Measurements from ENCODE around the gene CTNNA2. TPM values are rescaled to one million over a fixed set of nuclear protein-coding genes. Genes with fewer than 3 reads are reported as not detected.

The CTNNA2 gene
- total RNA-seq, 4 donors from 2014 or later, result 0.40 to 1.7 (median 1.5) TPM; not detected in 1

GRCh38 chr2:79935771-79936657 lies 423.2 kb downstream of the CTNNA2 start:
- Histone ChIP-seq H3K9me3 (no peaks in the 10 kb centered on the region), H3K36me3 (no peaks in the 10 kb centered on the region), H3K27me3 (no peaks in the 10 kb centered on the region), H3K27ac (no peak overlapping the region), H3K4me1 (peaks cover 0 to 5% (median 0%) of the 10 kb centered on the region in 4 donors), H3K4me3 (peak overlapping the region in 1 of 4 donors; percentile 0)
- 4% methylated on average over 8 to 9 of the region's 9 CpGs for WGBS, 2 donors (ENCODE audit: low coverage in 1 of 2)
- TF ChIP-seq EP300 (IDR thresholded peaks at IDR 0.05; ENCODE audit: low read depth) (no peak), POLR2AphosphoS5 (IDR thresholded peaks at IDR 0.05) (no peak), CTCF (IDR thresholded peaks at IDR 0.05) (peak; percentile 47 to 58 (median 54)), POLR2A (IDR thresholded peaks at IDR 0.05) (no peak)
- intact Hi-C loops (cut with DNase I; ENCODE audit: low total_unique reads), result no loop called here
- in situ Hi-C loops (cut with MboI; ENCODE audit: low pct_ligation_motif_present in 1 of 4, low pct_unique_long_range_greater_than_20kb in 1 of 4, low sequenced_read_pairs in 3 of 4), result no loop called here
- DNase-seq, result peak; percentile 48

- 96% methylated on average over 3 of the region's 3 CpGs for WGBS, 2 donors (ENCODE audit: low coverage in 1 of 2)
- no peak overlapping the region for H3K27ac ChIP-seq
- no peaks in the 10 kb centered on the region for H3K36me3 ChIP-seq
- in situ Hi-C loops (cut with MboI; ENCODE audit: low pct_ligation_motif_present in 1 of 4, low pct_unique_long_range_greater_than_20kb in 1 of 4, low sequenced_read_pairs in 3 of 4), result no loop called here
- peak overlapping the region in 1 of 4 donors; percentile 0 for H3K4me3 ChIP-seq
- no peaks in the 10 kb centered on the region for H3K9me3 ChIP-seq
- DNase-seq, result no peak
- peaks cover 0 to 5% (median 0%) of the 10 kb centered on the region in 4 donors for H3K4me1 ChIP-seq
- TF ChIP-seq POLR2A (IDR thresholded peaks at IDR 0.05) (no peak), POLR2AphosphoS5 (IDR thresholded peaks at IDR 0.05) (no peak), EP300 (IDR thresholded peaks at IDR 0.05; ENCODE audit: low read depth) (no peak), CTCF (IDR thresholded peaks at IDR 0.05) (no peak)
- no peaks in the 10 kb centered on the region for H3K27me3 ChIP-seq
- intact Hi-C loops (cut with DNase I; ENCODE audit: low total_unique reads), result no loop called here
These were observed 423.9 kb downstream of the CTNNA2 start for GRCh38 chr2:79936715-79937114.

GRCh38 chr2:79938648-79939047 lies 425.8 kb downstream of the CTNNA2 start:
- intact Hi-C loops (cut with DNase I; ENCODE audit: low total_unique reads), result no loop called here
- TF ChIP-seq POLR2AphosphoS5 (IDR thresholded peaks at IDR 0.05), result no peak
- 75 to 87% methylated on average over 1 of the region's 1 CpG for WGBS, 2 donors (ENCODE audit: low coverage in 1 of 2)
- no peaks in the 10 kb centered on the region for H3K9me3 ChIP-seq
- H3K27ac ChIP-seq, result no peak overlapping the region
- no peak for DNase-seq
- H3K4me1 ChIP-seq, result peaks cover 0 to 5% (median 0%) of the 10 kb centered on the region in 4 donors
- H3K36me3 ChIP-seq, result no peaks in the 10 kb centered on the region
- no peak overlapping the region for H3K4me3 ChIP-seq
- no peaks in the 10 kb centered on the region for H3K27me3 ChIP-seq
- in situ Hi-C loops (cut with MboI; ENCODE audit: low pct_ligation_motif_present in 1 of 4, low pct_unique_long_range_greater_than_20kb in 1 of 4, low sequenced_read_pairs in 3 of 4), result no loop called here

GRCh38 chr2:79940364-79940763 lies 427.5 kb downstream of the CTNNA2 start:
- WGBS, 2 donors (ENCODE audit: low coverage in 1 of 2), result 88 to 95% methylated on average over 2 of the region's 2 CpGs
- TF ChIP-seq CTCF (IDR thresholded peaks at IDR 0.05) (no peak), EP300 (IDR thresholded peaks at IDR 0.05; ENCODE audit: low read depth) (no peak), POLR2A (IDR thresholded peaks at IDR 0.05) (no peak), POLR2AphosphoS5 (IDR thresholded peaks at IDR 0.05) (no peak)
- intact Hi-C loops (cut with DNase I; ENCODE audit: low total_unique reads) (no loop called here), in situ Hi-C loops (cut with MboI; ENCODE audit: low pct_ligation_motif_present in 1 of 4, low pct_unique_long_range_greater_than_20kb in 1 of 4, low sequenced_read_pairs in 3 of 4) (no loop called here)
- DNase-seq, result no peak
- peaks cover 0 to 5% (median 0%) of the 10 kb centered on the region in 4 donors for H3K4me1 ChIP-seq
- no peaks in the 10 kb centered on the region for H3K27me3 ChIP-seq
- no peak overlapping the region for H3K27ac ChIP-seq
- H3K9me3 ChIP-seq, result no peaks in the 10 kb centered on the region
- no peaks in the 10 kb centered on the region for H3K36me3 ChIP-seq
- H3K4me3 ChIP-seq, result no peak overlapping the region

All from transverse colon (tissue), 4 donors.